KMS-11 (cell line): ENCODE data around the gene HSPD1.

ENCODE experiments used
- H2AFZ ChIP-seq: fragments of 200-600 bp; sonication (generic); 2 replicates; pipeline ENCODE4 v1.6.1; 2016; ENCODE audit warnings: antibody characterized with exemption, mixed run types, low read depth
- H3K27ac ChIP-seq: fragments of 200-600 bp; sonication (generic); 2 replicates; pipeline ENCODE4 v1.6.1; 2016; ENCODE audit warnings: mild to moderate bottlenecking, mixed run types
- H3K27me3 ChIP-seq: fragments of 200-600 bp; sonication (generic); 2 replicates; pipeline ENCODE4 v1.6.1; 2017; ENCODE audit warnings: mild to moderate bottlenecking, low read depth, mixed run types, moderate library complexity; ENCODE audit not compliant: insufficient read depth
- H3K36me3 ChIP-seq: fragments of 200-600 bp; sonication (generic); 2 replicates; pipeline ENCODE4 v1.6.1; 2017; ENCODE audit warnings: mild to moderate bottlenecking, mixed run types; ENCODE audit not compliant: insufficient read depth
- H3K4me1 ChIP-seq: fragments of 200-600 bp; sonication (generic); 2 replicates; pipeline ENCODE4 v1.6.1; 2016; ENCODE audit warnings: mild to moderate bottlenecking, low read depth, mixed run types; ENCODE audit not compliant: poor library complexity, severe bottlenecking
- H3K4me2 ChIP-seq: fragments of 200-600 bp; sonication (generic); 2 replicates; pipeline ENCODE4 v1.7.0; 2016; ENCODE audit warnings: mild to moderate bottlenecking, mixed run types
- H3K4me3 ChIP-seq: fragments of 200-600 bp; sonication (generic); IDR thresholded peaks from 2 replicates; pipeline ENCODE4 v1.6.1; 2017; ENCODE audit warnings: low read depth, low read length, mixed read lengths; ENCODE audit not compliant: insufficient read depth
- H3K79me2 ChIP-seq: fragments of 200-600 bp; sonication (generic); 2 replicates; pipeline ENCODE4 v1.6.1; 2016; ENCODE audit warnings: low read depth, mixed run types; ENCODE audit not compliant: insufficient read depth
- H3K9ac ChIP-seq: fragments of 200-600 bp; sonication (generic); 2 replicates; pipeline ENCODE4 v1.6.1; 2016; ENCODE audit warnings: mild to moderate bottlenecking, mixed run types
- H4K20me1 ChIP-seq: fragments of 200-600 bp; sonication (generic); 2 replicates; pipeline ENCODE4 v1.6.1; 2016; ENCODE audit warnings: mild to moderate bottlenecking, mixed run types; ENCODE audit not compliant: insufficient read depth
- TF ChIP-seq, protein P1 (sequence below): fragments of 200-600 bp; sonication (generic); conservative IDR thresholded peaks from 2 replicates; pipeline ENCODE4 v1.6.1; 2017; ENCODE audit warnings: low read depth, mild to moderate bottlenecking, antibody characterized with exemption, low read length, moderate library complexity, mixed read lengths

Gene HSPD1

DNA sequence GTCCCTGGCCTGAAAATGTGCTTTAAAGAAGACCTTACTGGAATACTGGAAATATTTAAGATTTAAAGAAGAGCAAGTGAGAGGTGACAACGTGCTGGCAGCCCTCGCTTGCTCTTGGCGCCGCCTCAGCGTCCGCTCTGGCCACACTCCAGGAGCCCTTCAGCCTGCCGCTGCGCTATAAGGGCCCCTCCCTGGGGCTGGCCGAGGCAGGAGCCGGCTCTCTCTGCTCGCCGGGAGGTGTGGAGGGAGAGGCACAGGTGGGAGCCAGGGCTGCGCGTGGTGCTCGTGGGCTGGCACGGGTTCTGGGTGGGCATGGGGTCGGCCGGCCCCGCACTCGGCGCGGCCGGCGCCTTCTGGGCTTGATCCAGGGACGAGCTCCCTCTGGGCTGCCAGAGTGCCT, 49.2 kb downstream of the HSPD1 start:
- H4K20me1 ChIP-seq: no peaks in the 10 kb centered on the region
- H3K4me1 ChIP-seq: peaks cover 20% of the 10 kb centered on the region

DNA sequence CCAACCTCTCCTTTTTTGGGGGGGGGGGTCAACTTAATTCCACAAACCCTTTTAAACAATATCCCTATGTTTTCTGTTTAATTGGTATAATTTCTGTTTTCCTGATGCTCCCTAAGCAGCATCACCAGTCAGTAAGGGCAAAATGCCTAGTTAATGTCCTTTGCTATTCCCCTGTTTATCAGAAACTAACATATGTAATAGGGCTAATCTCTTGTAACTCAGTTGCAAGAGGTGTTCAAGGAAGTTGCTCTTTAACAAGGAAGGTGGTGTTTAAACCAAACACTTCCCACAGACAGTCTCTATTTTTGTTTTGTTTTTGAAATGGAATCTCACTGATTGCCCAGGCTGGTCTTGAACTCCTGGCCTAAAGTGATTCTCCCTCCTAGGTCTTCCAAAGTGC, 52.8 kb downstream of the HSPD1 start:
- no peak overlapping the region for H3K27ac ChIP-seq
- TF ChIP-seq, protein P1, sequence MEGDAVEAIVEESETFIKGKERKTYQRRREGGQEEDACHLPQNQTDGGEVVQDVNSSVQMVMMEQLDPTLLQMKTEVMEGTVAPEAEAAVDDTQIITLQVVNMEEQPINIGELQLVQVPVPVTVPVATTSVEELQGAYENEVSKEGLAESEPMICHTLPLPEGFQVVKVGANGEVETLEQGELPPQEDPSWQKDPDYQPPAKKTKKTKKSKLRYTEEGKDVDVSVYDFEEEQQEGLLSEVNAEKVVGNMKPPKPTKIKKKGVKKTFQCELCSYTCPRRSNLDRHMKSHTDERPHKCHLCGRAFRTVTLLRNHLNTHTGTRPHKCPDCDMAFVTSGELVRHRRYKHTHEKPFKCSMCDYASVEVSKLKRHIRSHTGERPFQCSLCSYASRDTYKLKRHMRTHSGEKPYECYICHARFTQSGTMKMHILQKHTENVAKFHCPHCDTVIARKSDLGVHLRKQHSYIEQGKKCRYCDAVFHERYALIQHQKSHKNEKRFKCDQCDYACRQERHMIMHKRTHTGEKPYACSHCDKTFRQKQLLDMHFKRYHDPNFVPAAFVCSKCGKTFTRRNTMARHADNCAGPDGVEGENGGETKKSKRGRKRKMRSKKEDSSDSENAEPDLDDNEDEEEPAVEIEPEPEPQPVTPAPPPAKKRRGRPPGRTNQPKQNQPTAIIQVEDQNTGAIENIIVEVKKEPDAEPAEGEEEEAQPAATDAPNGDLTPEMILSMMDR: no peak
- H2AFZ ChIP-seq: no peak overlapping the region

More for the DNA sequence above, 49.2 kb downstream of the HSPD1 start:
- H3K79me2 ChIP-seq: peaks cover 18% of the 10 kb centered on the region
- H3K4me2 ChIP-seq: no peak overlapping the region
- no peaks in the 10 kb centered on the region for H3K27me3 ChIP-seq
- no peak overlapping the region for H2AFZ ChIP-seq
- H3K27ac ChIP-seq: no peak overlapping the region
- H3K36me3 ChIP-seq: no peaks in the 10 kb centered on the region
- H3K4me3 ChIP-seq: no peak overlapping the region
- TF ChIP-seq, protein P1: no peak
- H3K9ac ChIP-seq: no peak overlapping the region

DNA sequence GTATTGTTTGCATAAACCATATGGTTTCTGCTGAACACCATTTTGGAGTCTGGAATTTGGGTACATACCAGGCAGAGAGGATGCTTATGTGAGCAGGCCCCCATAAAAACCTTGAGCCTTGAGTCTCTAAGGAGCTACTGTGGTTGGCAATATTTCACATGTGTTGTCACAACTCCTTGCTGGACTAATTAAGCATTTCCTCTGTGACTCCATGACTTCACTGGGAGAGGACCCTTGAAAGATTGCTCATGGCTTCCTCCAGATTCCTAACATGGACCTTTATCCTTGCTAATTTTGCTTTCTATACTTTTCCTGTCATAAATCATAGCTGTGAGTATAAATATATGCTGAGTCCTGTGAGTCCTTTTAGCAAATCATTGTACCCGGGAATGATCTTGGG, 53.9 kb downstream of the HSPD1 start:
- H2AFZ ChIP-seq: no peak overlapping the region
- TF ChIP-seq, protein P1: no peak
- H3K79me2 ChIP-seq: no peaks in the 10 kb centered on the region
- no peak overlapping the region for H3K4me2 ChIP-seq
- H3K9ac ChIP-seq: no peak overlapping the region
- no peaks in the 10 kb centered on the region for H3K36me3 ChIP-seq
- no peak overlapping the region for H3K4me3 ChIP-seq
- H4K20me1 ChIP-seq: no peaks in the 10 kb centered on the region
- no peaks in the 10 kb centered on the region for H3K27me3 ChIP-seq
- no peaks in the 10 kb centered on the region for H3K4me1 ChIP-seq
- H3K27ac ChIP-seq: no peak overlapping the region

More for the DNA sequence above, 52.8 kb downstream of the HSPD1 start:
- no peaks in the 10 kb centered on the region for H3K27me3 ChIP-seq
- no peak overlapping the region for H3K9ac ChIP-seq
- H3K4me1 ChIP-seq: no peaks in the 10 kb centered on the region
- H3K4me3 ChIP-seq: no peak overlapping the region
- H3K4me2 ChIP-seq: no peak overlapping the region
- no peaks in the 10 kb centered on the region for H4K20me1 ChIP-seq
- H3K79me2 ChIP-seq: no peaks in the 10 kb centered on the region
- H3K36me3 ChIP-seq: no peaks in the 10 kb centered on the region

DNA sequence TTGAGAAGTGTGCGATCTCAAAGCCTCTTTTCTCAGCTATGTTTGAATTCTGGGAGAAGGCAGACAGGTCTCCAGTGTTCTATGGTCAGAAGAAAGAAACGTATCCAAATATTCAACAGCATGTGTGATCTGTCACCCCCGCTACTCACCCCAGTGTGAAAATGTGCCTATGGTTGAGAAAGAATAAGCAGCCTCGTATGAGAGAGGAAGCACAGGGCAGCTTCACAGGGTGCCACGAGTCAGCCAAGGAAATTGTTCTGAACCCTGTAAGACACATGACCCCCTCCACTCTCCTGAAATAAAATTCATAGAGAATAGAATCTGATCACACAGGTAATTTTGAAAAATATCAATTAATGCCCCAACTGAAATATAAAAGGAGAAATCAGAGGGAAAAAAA, 56.8 kb downstream of the HSPD1 start:
- no peak overlapping the region for H3K9ac ChIP-seq
- no peaks in the 10 kb centered on the region for H3K79me2 ChIP-seq
- H3K36me3 ChIP-seq: no peaks in the 10 kb centered on the region
- H4K20me1 ChIP-seq: no peaks in the 10 kb centered on the region
- no peak overlapping the region for H2AFZ ChIP-seq
- no peaks in the 10 kb centered on the region for H3K27me3 ChIP-seq
- TF ChIP-seq, protein P1: no peak
- no peak overlapping the region for H3K4me3 ChIP-seq
- H3K4me2 ChIP-seq: no peak overlapping the region
- H3K4me1 ChIP-seq: no peaks in the 10 kb centered on the region
- H3K27ac ChIP-seq: no peak overlapping the region
